Smooth muscle cell (in vitro differentiated cells): Measurements from ENCODE around the gene GRIA3. TPM values are rescaled to one million over a fixed set of nuclear protein-coding genes. Genes with fewer than 3 reads are reported as not detected.

Experiments used
- DNase-seq: peaks from one replicate; lab custom pipeline; 2025; ENCODE audit not compliant: unreplicated experiment; lab: John Stamatoyannopoulos, UW
- H2AFZ ChIP-seq: fragments of 200-600 bp; sonication (generic); 2 replicates; pipeline ENCODE4 v1.6.0; 2016; ENCODE audit warnings: antibody characterized with exemption, low read depth, mild to moderate bottlenecking
- H3F3A ChIP-seq: fragments of 200-600 bp; sonication (generic); 2 replicates; pipeline ENCODE4 v1.6.0; 2017; ENCODE audit warnings: antibody characterized with exemption, low read depth
- H3K27ac ChIP-seq: fragments of 200-600 bp; sonication (generic); 2 replicates; pipeline ENCODE4 v1.5.1; 2016; ENCODE audit warnings: low read depth, mild to moderate bottlenecking
- H3K27me3 ChIP-seq: fragments of 200-600 bp; sonication (generic); 2 replicates; pipeline ENCODE4 v1.6.1; 2016; ENCODE audit warnings: low read depth, mild to moderate bottlenecking
- H3K36me3 ChIP-seq: fragments of 200-600 bp; sonication (generic); 2 replicates; pipeline ENCODE4 v1.5.1; 2016; ENCODE audit warnings: low read depth
- H3K4me1 ChIP-seq: fragments of 200-600 bp; sonication (generic); 2 replicates; pipeline ENCODE4 v1.5.1; 2016; ENCODE audit warnings: low read depth
- H3K4me2 ChIP-seq: fragments of 200-600 bp; sonication (generic); 2 replicates; pipeline ENCODE4 v1.6.0; 2016; ENCODE audit warnings: mild to moderate bottlenecking
- H3K4me3 ChIP-seq: fragments of 200-600 bp; sonication (generic); 2 replicates; pipeline ENCODE4 v1.5.1; 2016; ENCODE audit warnings: mild to moderate bottlenecking
- H3K79me2 ChIP-seq: fragments of 200-600 bp; sonication (generic); 2 replicates; pipeline ENCODE4 v1.6.0; 2016; ENCODE audit warnings: low read depth, mild to moderate bottlenecking
- H3K9ac ChIP-seq: fragments of 200-600 bp; sonication (generic); 2 replicates; pipeline ENCODE4 v1.6.0; 2016; ENCODE audit warnings: low read depth
- H3K9me3 ChIP-seq: fragments of 200-600 bp; sonication (generic); replicated peaks from 2 replicates; pipeline ENCODE4 v1.5.1; 2016; ENCODE audit warnings: low read depth
- H4K20me1 ChIP-seq: fragments of 200-600 bp; sonication (generic); 2 replicates; pipeline ENCODE4 v1.6.0; 2016; ENCODE audit warnings: low read depth
- CTCF ChIP-seq: fragments of 200-600 bp; sonication (generic); IDR thresholded peaks from 2 replicates; pipeline ENCODE4 v1.5.1; 2017; ENCODE audit warnings: borderline replicate concordance, mild to moderate bottlenecking, antibody characterized with exemption; ENCODE audit not compliant: insufficient read depth, poor library complexity, severe bottlenecking
- WGBS: methylation state at CpG from one replicate; pipeline ENCODE4 v1.1.7; 2016; ENCODE audit warnings: low lambda C conversion rate; 5-methylcytosine and 5-hydroxymethylcytosine counted together
- polyA plus RNA-seq: library from polyadenylated mRNA; unstranded; fragments of >200 nt; fragmentation: Nextera tagmentation; extraction: Ambion mirVana; gene quantifications from 2 replicates; pipeline ENCODE4 v1.2.1, GENCODE V29; 2016
- total RNA-seq: library from RNA; depleted of rRNA; stranded (reverse); fragments of >200 nt; gene quantifications from 2 replicates; pipeline ENCODE4 v1.2.3, GENCODE V29; 2014

The GRIA3 gene
- total and polyA plus RNA-seq, 2 experiments from 2014 or later = 7.2 to 12.7 TPM

DNA sequence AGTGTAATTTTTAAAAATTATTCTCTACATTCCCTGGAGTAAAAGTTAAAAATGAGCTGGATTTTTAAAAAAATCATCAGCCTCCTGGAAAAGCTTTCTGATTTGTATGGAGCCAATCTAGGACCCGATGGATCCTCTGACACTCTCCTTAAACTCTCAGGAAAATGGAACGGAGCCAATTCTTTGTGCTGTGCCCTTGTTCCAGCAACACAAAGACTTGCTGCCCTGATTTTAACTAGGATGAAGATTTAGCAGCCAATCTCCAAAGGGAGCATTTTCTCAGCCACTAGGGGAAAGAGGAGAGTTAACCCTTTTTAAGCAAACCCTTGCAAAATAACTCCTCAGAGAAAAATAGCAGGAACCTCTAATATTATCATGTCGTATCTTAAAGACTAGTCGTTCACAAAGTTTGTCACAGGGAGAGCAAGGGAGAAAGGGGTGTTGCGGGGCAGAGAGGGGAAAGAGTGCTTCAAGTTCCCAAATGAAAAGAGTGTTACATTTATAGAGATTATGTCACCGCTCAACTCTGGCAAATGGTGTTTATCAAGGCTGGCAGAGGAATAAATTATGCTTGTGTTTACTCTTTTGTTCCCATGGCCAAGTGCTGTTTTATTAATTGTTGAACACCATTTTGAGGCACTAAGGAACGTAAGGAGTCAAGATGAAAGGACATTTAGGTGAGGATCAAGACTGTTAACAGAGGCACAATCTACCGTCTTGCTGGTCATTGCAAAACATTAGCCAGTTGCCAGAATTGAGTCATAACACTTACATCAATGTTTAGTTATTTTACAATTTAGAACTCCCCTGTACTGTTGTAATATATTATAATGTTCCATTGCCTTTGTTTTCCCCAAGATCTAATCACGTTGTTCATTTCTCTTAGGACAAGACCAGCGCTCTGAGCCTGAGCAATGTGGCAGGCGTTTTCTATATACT is 298.1 kb downstream of the GRIA3 start:
- Histone ChIP-seq H3K4me2 (no peak overlapping the region), H3K27me3 (no peaks in the 10 kb centered on the region), H3K4me1 (no peaks in the 10 kb centered on the region), H3K27ac (no peak overlapping the region), H3K9me3 (no peaks in the 10 kb centered on the region), H3K79me2 (no peaks in the 10 kb centered on the region), H3K36me3 (no peaks in the 10 kb centered on the region), H4K20me1 (no peaks in the 10 kb centered on the region), H3K9ac (no peak overlapping the region), H2AFZ (no peak overlapping the region), H3F3A (no peaks in the 10 kb centered on the region), H3K4me3 (no peak overlapping the region)
- no peak for TF ChIP-seq CTCF
- DNase-seq = no peak
- 69% methylated on average over 11 of the region's 11 CpGs for WGBS

GRCh38 chrX:123486297-123486696 is 302.2 kb downstream of the GRIA3 start:
- no peak for DNase-seq
- Histone ChIP-seq H3K4me3 (no peak overlapping the region), H3K9me3 (no peaks in the 10 kb centered on the region), H2AFZ (no peak overlapping the region), H3K27me3 (no peaks in the 10 kb centered on the region), H4K20me1 (no peaks in the 10 kb centered on the region), H3K27ac (no peak overlapping the region), H3K4me2 (no peak overlapping the region), H3F3A (no peaks in the 10 kb centered on the region), H3K79me2 (no peaks in the 10 kb centered on the region), H3K36me3 (no peaks in the 10 kb centered on the region), H3K4me1 (no peaks in the 10 kb centered on the region), H3K9ac (no peak overlapping the region)
- TF ChIP-seq CTCF = no peak
- 78% methylated on average over 2 of the region's 2 CpGs for WGBS

- no peaks in the 10 kb centered on the region for H3K9me3 ChIP-seq
- no peak for TF ChIP-seq CTCF
- H3K4me3 ChIP-seq = no peak overlapping the region
- no peak overlapping the region for H2AFZ ChIP-seq
- no peak overlapping the region for H3K9ac ChIP-seq
- H4K20me1 ChIP-seq = no peaks in the 10 kb centered on the region
- no peak for DNase-seq
- H3K4me2 ChIP-seq = no peak overlapping the region
- no peaks in the 10 kb centered on the region for H3K36me3 ChIP-seq
- no peak overlapping the region for H3K27ac ChIP-seq
- H3K79me2 ChIP-seq = no peaks in the 10 kb centered on the region
- 71% methylated on average over 1 of the region's 1 CpG for WGBS
- H3K27me3 ChIP-seq = no peaks in the 10 kb centered on the region
- no peaks in the 10 kb centered on the region for H3K4me1 ChIP-seq
- no peaks in the 10 kb centered on the region for H3F3A ChIP-seq
Measured at GRCh38 chrX:123487236-123487635, 303.2 kb downstream of the GRIA3 start.

DNA sequence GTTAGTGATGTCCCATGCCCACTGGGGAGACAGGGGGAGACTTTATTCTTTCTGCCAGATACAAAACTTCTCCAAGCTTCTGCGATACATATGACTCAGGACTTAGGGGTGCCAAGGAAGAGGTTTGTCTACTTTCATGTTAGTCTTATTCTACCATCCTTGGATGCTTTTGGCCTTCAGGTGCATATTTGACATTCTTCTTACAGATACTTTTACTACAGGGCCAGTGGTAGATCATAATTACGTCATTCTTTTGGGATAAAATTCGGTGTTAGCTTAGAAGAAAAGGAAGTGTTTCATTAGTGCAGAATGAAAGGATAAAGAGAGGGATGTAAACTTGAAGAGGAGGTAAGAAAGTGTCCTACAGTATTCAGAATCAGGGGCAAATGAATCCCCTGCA is 303.6 kb downstream of the GRIA3 start:
- Histone ChIP-seq H3K79me2 (no peaks in the 10 kb centered on the region), H3F3A (no peaks in the 10 kb centered on the region), H3K4me1 (no peaks in the 10 kb centered on the region), H3K27me3 (no peaks in the 10 kb centered on the region), H3K36me3 (no peaks in the 10 kb centered on the region), H3K27ac (no peak overlapping the region), H3K9me3 (no peaks in the 10 kb centered on the region), H3K9ac (no peak overlapping the region), H4K20me1 (no peaks in the 10 kb centered on the region), H2AFZ (no peak overlapping the region), H3K4me2 (no peak overlapping the region), H3K4me3 (no peak overlapping the region)
- WGBS = 55% methylated on average over 3 of the region's 3 CpGs
- TF ChIP-seq CTCF = no peak
- DNase-seq = no peak
